Mesenchymal stem cell (in vitro differentiated cells and primary cell): Measurements from ENCODE around the gene SSBP2.
"Not testable (repeated sequence)": the region's sequence is repeated elsewhere in the genome, so short reads cannot be mapped to it uniquely, and the experiment has no call there.

Experiments used
- DNase-seq: peaks from one replicate; pipeline ENCODE4 v3.0.0-alpha.2; 2013
- H2AFZ ChIP-seq: one replicate; pipeline ENCODE4 v1.6.1; 2013; ENCODE audit warnings: low read depth, mild to moderate bottlenecking, control low read depth, inconsistent platforms, low read length, moderate library complexity
- H2AK5ac ChIP-seq: 2 replicates; pipeline ENCODE4 v1.6.1; 2013; ENCODE audit warnings: low read length, moderate library complexity, mild to moderate bottlenecking, inconsistent platforms; ENCODE audit not compliant: severe bottlenecking
- H2BK120ac ChIP-seq: one replicate; pipeline ENCODE4 v1.6.1; 2013; ENCODE audit warnings: low read depth, mild to moderate bottlenecking, inconsistent platforms, low read length, moderate library complexity
- H2BK12ac ChIP-seq, 2 experiments: one replicate each; pipeline ENCODE4 v1.6.1; 2013; ENCODE audit warnings: inconsistent platforms in 2 of 2, low read length in 2 of 2, mild to moderate bottlenecking in 2 of 2, moderate library complexity in 2 of 2, control low read depth in 1 of 2
- H2BK15ac ChIP-seq: one replicate; pipeline ENCODE4 v1.6.1; 2013; ENCODE audit warnings: mild to moderate bottlenecking, low read depth, inconsistent platforms; ENCODE audit not compliant: poor library complexity, severe bottlenecking
- H2BK5ac ChIP-seq: 2 replicates; pipeline ENCODE4 v1.6.1; 2013; ENCODE audit warnings: low read depth, mild to moderate bottlenecking, low read length, control low read depth, inconsistent platforms; ENCODE audit not compliant: poor library complexity, severe bottlenecking
- H3K14ac ChIP-seq, 2 experiments: one replicate each; pipeline ENCODE4 v1.6.1; 2013; ENCODE audit warnings: inconsistent platforms in 2 of 2, low read length in 2 of 2, control low read depth in 1 of 2, mild to moderate bottlenecking in 1 of 2, moderate library complexity in 1 of 2
- H3K18ac ChIP-seq, 2 experiments: one replicate each; pipeline ENCODE4 v1.6.1; 2013; ENCODE audit warnings: inconsistent platforms in 2 of 2, low read length in 2 of 2, control low read depth in 1 of 2, low read depth in 1 of 2, mild to moderate bottlenecking in 1 of 2
- H3K23ac ChIP-seq, 2 experiments: one replicate each; pipeline ENCODE4 v1.6.1; 2013; ENCODE audit warnings: inconsistent platforms in 2 of 2, low read length in 2 of 2, mild to moderate bottlenecking in 2 of 2, moderate library complexity in 2 of 2, control low read depth in 1 of 2
- H3K27ac ChIP-seq: 2 replicates; pipeline ENCODE4 v1.5.1; 2013; ENCODE audit warnings: mild to moderate bottlenecking, moderate library complexity, low read length, control low read depth, inconsistent platforms; ENCODE audit not compliant: poor library complexity, severe bottlenecking
- H3K27me3 ChIP-seq, 2 experiments: 2 replicates each; pipeline versions ENCODE4 v1.6.1 to v1.7.0; 2013; ENCODE audit warnings: low read length in 2 of 2, mild to moderate bottlenecking in 2 of 2, moderate library complexity in 2 of 2, control low read depth in 1 of 2, inconsistent platforms in 1 of 2; ENCODE audit not compliant: control insufficient read depth in 1 of 2, insufficient read depth in 1 of 2
- H3K36me3 ChIP-seq, 2 experiments: 2 replicates each; pipeline versions ENCODE4 v1.6.1 to v1.7.0; 2013; ENCODE audit warnings: low read length in 2 of 2, control low read depth in 1 of 2, inconsistent platforms in 1 of 2, low read depth in 1 of 2, mild to moderate bottlenecking in 1 of 2; ENCODE audit not compliant: insufficient read depth in 2 of 2, control insufficient read depth in 1 of 2
- H3K4ac ChIP-seq, 2 experiments: one replicate each; pipeline ENCODE4 v1.6.1; 2013; ENCODE audit warnings: inconsistent platforms in 2 of 2, low read length in 2 of 2, mild to moderate bottlenecking in 2 of 2, moderate library complexity in 2 of 2, control low read depth in 1 of 2, low read depth in 1 of 2
- H3K4me1 ChIP-seq: 2 replicates; pipeline ENCODE4 v1.6.1; 2013; ENCODE audit warnings: low read depth, low read length, control low read depth; ENCODE audit not compliant: control insufficient read depth, insufficient read depth
- H3K4me2 ChIP-seq: 2 replicates; pipeline ENCODE4 v1.6.1; 2013; ENCODE audit warnings: low read length, mild to moderate bottlenecking, inconsistent platforms; ENCODE audit not compliant: poor library complexity, severe bottlenecking
- H3K4me3 ChIP-seq, 2 experiments: 2 replicates each; pipeline versions ENCODE4 v1.5.1 to v1.7.0; 2013; ENCODE audit warnings: low read length in 2 of 2, mild to moderate bottlenecking in 2 of 2, control low read depth in 1 of 2, low read depth in 1 of 2; ENCODE audit not compliant: insufficient read depth in 1 of 2
- H3K79me1 ChIP-seq: replicated peaks from 2 replicates; pipeline ENCODE4 v1.6.1; 2013; ENCODE audit warnings: mild to moderate bottlenecking, control low read depth, low read length, inconsistent platforms; ENCODE audit not compliant: poor library complexity, severe bottlenecking
- H3K9ac ChIP-seq: 2 replicates; pipeline ENCODE4 v1.7.0; 2013; ENCODE audit warnings: mild to moderate bottlenecking, low read length, moderate library complexity
- H3K9me3 ChIP-seq: 2 replicates; pipeline ENCODE4 v1.7.0; 2013; ENCODE audit warnings: mild to moderate bottlenecking, low read length; ENCODE audit not compliant: control insufficient read depth
- H4K8ac ChIP-seq: one replicate; pipeline ENCODE4 v1.6.1; 2013; ENCODE audit warnings: inconsistent platforms, mild to moderate bottlenecking, low read length, moderate library complexity
- H4K91ac ChIP-seq: one replicate; pipeline ENCODE4 v1.6.1; 2013; ENCODE audit warnings: mild to moderate bottlenecking, low read length, inconsistent platforms
- WGBS: methylation state at CpG from one replicate; pipeline ENCODE4 v1.1.7; 2013; ENCODE audit warnings: mixed read lengths; 5-methylcytosine and 5-hydroxymethylcytosine counted together

Gene SSBP2

GRCh38 chr5:81409361-81409760 lies 341.5 kb downstream of the SSBP2 start:
- peak overlapping the region; percentile 40 for H3K27ac ChIP-seq
- H2AK5ac ChIP-seq = no peak overlapping the region
- H3K4me1 ChIP-seq = no peaks in the 10 kb centered on the region
- no peak overlapping the region for H2AFZ ChIP-seq
- no peak overlapping the region for H3K23ac ChIP-seq
- no peak overlapping the region for H3K18ac ChIP-seq
- no peak overlapping the region for H2BK5ac ChIP-seq
- H3K4me2 ChIP-seq = no peak overlapping the region
- H3K36me3 ChIP-seq = no peaks in the 10 kb centered on the region
- H3K14ac ChIP-seq = no peak overlapping the region
- no peak for DNase-seq
- H3K27me3 ChIP-seq = no peaks in the 10 kb centered on the region
- no peaks in the 10 kb centered on the region for H3K79me1 ChIP-seq
- H4K8ac ChIP-seq = no peak overlapping the region
- no peak overlapping the region for H2BK120ac ChIP-seq
- no peak overlapping the region for H3K4me3 ChIP-seq
- no peaks in the 10 kb centered on the region for H3K9me3 ChIP-seq
- H2BK15ac ChIP-seq = no peak overlapping the region
- no peak overlapping the region for H3K9ac ChIP-seq
- WGBS = 100% methylated on average over 2 of the region's 2 CpGs
- H3K4ac ChIP-seq = no peak overlapping the region
- H4K91ac ChIP-seq = no peak overlapping the region
- H2BK12ac ChIP-seq = no peak overlapping the region

GRCh38 chr5:81408496-81408895 lies 342.4 kb downstream of the SSBP2 start:
- no peak overlapping the region for H2AK5ac ChIP-seq
- H3K18ac ChIP-seq = no peak overlapping the region
- 20% methylated on average over 1 of the region's 1 CpG for WGBS
- no peak overlapping the region for H3K23ac ChIP-seq
- H4K8ac ChIP-seq = no peak overlapping the region
- no peak overlapping the region for H3K4me3 ChIP-seq
- no peak overlapping the region for H3K27ac ChIP-seq
- no peaks in the 10 kb centered on the region for H3K9me3 ChIP-seq
- H3K4me1 ChIP-seq = no peaks in the 10 kb centered on the region
- no peaks in the 10 kb centered on the region for H3K79me1 ChIP-seq
- no peak overlapping the region for H2BK5ac ChIP-seq
- no peaks in the 10 kb centered on the region for H3K27me3 ChIP-seq
- no peak overlapping the region for H2AFZ ChIP-seq
- H2BK12ac ChIP-seq = no peak overlapping the region
- H3K14ac ChIP-seq = no peak overlapping the region
- no peak overlapping the region for H2BK15ac ChIP-seq
- no peak for DNase-seq
- no peak overlapping the region for H3K4ac ChIP-seq
- H3K9ac ChIP-seq = no peak overlapping the region
- no peaks in the 10 kb centered on the region for H3K36me3 ChIP-seq
- H4K91ac ChIP-seq = no peak overlapping the region
- no peak overlapping the region for H2BK120ac ChIP-seq
- no peak overlapping the region for H3K4me2 ChIP-seq

GRCh38 chr5:81407811-81408210 lies 343.1 kb downstream of the SSBP2 start:
- WGBS = 76% methylated on average over 4 of the region's 4 CpGs

GRCh38 chr5:81405126-81405891 lies 345.6 kb downstream of the SSBP2 start:
- H4K8ac ChIP-seq = no peak overlapping the region
- H3K18ac ChIP-seq = peak overlapping the region in 1 of 2 experiments; percentile 34
- H3K4ac ChIP-seq = no peak overlapping the region
- H3K9ac ChIP-seq = no peak overlapping the region
- WGBS = 90% methylated on average over 7 of the region's 7 CpGs
- H3K27ac ChIP-seq = no peak overlapping the region
- H3K4me3 ChIP-seq = no peak overlapping the region
- no peak overlapping the region for H2BK15ac ChIP-seq
- H3K36me3 ChIP-seq = no peaks in the 10 kb centered on the region
- no peak overlapping the region for H2BK5ac ChIP-seq
- no peak overlapping the region for H2BK120ac ChIP-seq
- DNase-seq = no peak
- H3K4me2 ChIP-seq = no peak overlapping the region
- no peaks in the 10 kb centered on the region for H3K4me1 ChIP-seq
- H4K91ac ChIP-seq = no peak overlapping the region
- H2AK5ac ChIP-seq = no peak overlapping the region
- H3K27me3 ChIP-seq = no peaks in the 10 kb centered on the region
- H3K79me1 ChIP-seq = no peaks in the 10 kb centered on the region
- H3K23ac ChIP-seq = no peak overlapping the region
- H2AFZ ChIP-seq = no peak overlapping the region
- H2BK12ac ChIP-seq = no peak overlapping the region
- no peak overlapping the region for H3K14ac ChIP-seq
- no peaks in the 10 kb centered on the region for H3K9me3 ChIP-seq

More at GRCh38 chr5:81407811-81408210, 343.1 kb downstream of the SSBP2 start:
- not testable (repeated sequence) for H3K9ac ChIP-seq, H3K27me3 ChIP-seq, H3K36me3 ChIP-seq, H4K91ac ChIP-seq, H3K79me1 ChIP-seq, H2BK120ac ChIP-seq, H3K14ac ChIP-seq, H2BK12ac ChIP-seq, H3K4me1 ChIP-seq, H2BK15ac ChIP-seq, H3K27ac ChIP-seq, H3K4me2 ChIP-seq, DNase-seq, H3K9me3 ChIP-seq, H3K4ac ChIP-seq, H4K8ac ChIP-seq, H3K18ac ChIP-seq, H2AK5ac ChIP-seq, H2BK5ac ChIP-seq, H3K4me3 ChIP-seq, H3K23ac ChIP-seq, H2AFZ ChIP-seq
